Adipocyte (in vitro differentiated cells): ENCODE results near the gene EXOC6B.
"Not testable (repeated sequence)": the region's sequence is repeated elsewhere in the genome, so short reads cannot be mapped to it uniquely, and the experiment has no call there.

Source experiments
- DNase-seq: peaks from one replicate; pipeline ENCODE4 v3.0.0-alpha.2; 2015; ENCODE audit warnings: low read depth
- H3K27me3 ChIP-seq: replicated peaks from 2 replicates; pipeline ENCODE4 v1.7.0; 2013; ENCODE audit warnings: mild to moderate bottlenecking, low read length, moderate library complexity; ENCODE audit not compliant: control insufficient read depth, insufficient read depth
- H3K36me3 ChIP-seq: 2 replicates; pipeline ENCODE4 v1.7.0; 2013; ENCODE audit warnings: low read length, mild to moderate bottlenecking, moderate library complexity; ENCODE audit not compliant: control insufficient read depth, insufficient read depth, severe bottlenecking
- H3K4me1 ChIP-seq: 2 replicates; pipeline ENCODE4 v1.7.0; 2013; ENCODE audit warnings: mild to moderate bottlenecking, low read length, moderate library complexity; ENCODE audit not compliant: control insufficient read depth, insufficient read depth
- H3K4me3 ChIP-seq: 2 replicates; pipeline ENCODE4 v1.7.0; 2013; ENCODE audit warnings: mild to moderate bottlenecking, low read length, moderate library complexity
- H3K9ac ChIP-seq: 2 replicates; pipeline ENCODE4 v1.7.0; 2013; ENCODE audit warnings: mild to moderate bottlenecking, low read length, moderate library complexity
- H3K9me3 ChIP-seq: 2 replicates; pipeline ENCODE4 v1.7.0; 2013; ENCODE audit warnings: mild to moderate bottlenecking, low read length, moderate library complexity; ENCODE audit not compliant: control insufficient read depth

Gene EXOC6B

GRCh38 chr2:72603481-72603880 is 222.4 kb downstream of the EXOC6B start:
- Histone ChIP-seq H3K36me3 (no peaks in the 10 kb centered on the region), H3K27me3 (no peaks in the 10 kb centered on the region), H3K4me1 (peaks cover 15% of the 10 kb centered on the region), H3K9me3 (no peaks in the 10 kb centered on the region), H3K9ac (peak overlapping the region; percentile 32), H3K4me3 (peak overlapping the region; percentile 4)
- no peak for DNase-seq

- no peak for DNase-seq
- Histone ChIP-seq H3K4me1 (peaks cover 15% of the 10 kb centered on the region), H3K4me3 (no peak overlapping the region), H3K9me3 (no peaks in the 10 kb centered on the region), H3K9ac (no peak overlapping the region), H3K36me3 (no peaks in the 10 kb centered on the region), H3K27me3 (no peaks in the 10 kb centered on the region)
Measured at GRCh38 chr2:72602711-72603110, 223.1 kb downstream of the EXOC6B start.

GRCh38 chr2:72602095-72602494 is 223.7 kb downstream of the EXOC6B start:
- Histone ChIP-seq H3K9me3 (no peaks in the 10 kb centered on the region), H3K27me3 (no peaks in the 10 kb centered on the region), H3K4me3 (no peak overlapping the region), H3K4me1 (peaks cover 15% of the 10 kb centered on the region), H3K9ac (no peak overlapping the region), H3K36me3 (no peaks in the 10 kb centered on the region)
- DNase-seq = no peak

- H3K9ac ChIP-seq, H3K4me3 ChIP-seq, H3K27me3 ChIP-seq, DNase-seq, H3K9me3 ChIP-seq, H3K36me3 ChIP-seq: not testable (repeated sequence)
- H3K4me1 ChIP-seq = peaks cover 19% of the 10 kb centered on the region
Measured at GRCh38 chr2:72583836-72584235, 242.0 kb downstream of the EXOC6B start.

GRCh38 chr2:72583376-72583775 is 242.5 kb downstream of the EXOC6B start:
- H3K4me1 ChIP-seq = peaks cover 19% of the 10 kb centered on the region
- no peaks in the 10 kb centered on the region for H3K9me3 ChIP-seq
- H3K4me3 ChIP-seq = no peak overlapping the region
- H3K27me3 ChIP-seq = no peaks in the 10 kb centered on the region
- peak; percentile 62 for DNase-seq
- no peak overlapping the region for H3K9ac ChIP-seq
- no peaks in the 10 kb centered on the region for H3K36me3 ChIP-seq

- no peaks in the 10 kb centered on the region for H3K27me3 ChIP-seq
- no peak overlapping the region for H3K4me3 ChIP-seq
- H3K36me3 ChIP-seq = no peaks in the 10 kb centered on the region
- DNase-seq = no peak
- H3K9me3 ChIP-seq = no peaks in the 10 kb centered on the region
- no peak overlapping the region for H3K9ac ChIP-seq
- H3K4me1 ChIP-seq = peaks cover 32% of the 10 kb centered on the region
Measured at GRCh38 chr2:72581560-72582181, 244.2 kb downstream of the EXOC6B start.

- H3K9me3 ChIP-seq = no peaks in the 10 kb centered on the region
- peak; percentile 87 for DNase-seq
- H3K27me3 ChIP-seq = no peaks in the 10 kb centered on the region
- no peak overlapping the region for H3K9ac ChIP-seq
- H3K36me3 ChIP-seq = no peaks in the 10 kb centered on the region
- peaks cover 45% of the 10 kb centered on the region for H3K4me1 ChIP-seq
- H3K4me3 ChIP-seq = no peak overlapping the region
Measured at GRCh38 chr2:72579591-72580180, 246.1 kb downstream of the EXOC6B start.

GRCh38 chr2:72576861-72577260 is 249.0 kb downstream of the EXOC6B start:
- no peaks in the 10 kb centered on the region for H3K36me3 ChIP-seq
- no peaks in the 10 kb centered on the region for H3K27me3 ChIP-seq

GRCh38 chr2:72576459-72576858 is 249.4 kb downstream of the EXOC6B start:
- H3K36me3 ChIP-seq = no peaks in the 10 kb centered on the region
- no peaks in the 10 kb centered on the region for H3K9me3 ChIP-seq
- no peaks in the 10 kb centered on the region for H3K27me3 ChIP-seq
- H3K4me3 ChIP-seq = no peak overlapping the region
- peak overlapping the region; percentile 69 for H3K9ac ChIP-seq
- H3K4me1 ChIP-seq = peaks cover 48% of the 10 kb centered on the region
- DNase-seq = peak; percentile 46

More at GRCh38 chr2:72576861-72577260, 249.0 kb downstream of the EXOC6B start:
- Histone ChIP-seq H3K9me3 (no peaks in the 10 kb centered on the region), H3K4me1 (peaks cover 45% of the 10 kb centered on the region), H3K4me3 (peak overlapping the region; percentile 29), H3K9ac (peak overlapping the region; percentile 69)
- peak; percentile 74 for DNase-seq

GRCh38 chr2:72574886-72575285 is 250.9 kb downstream of the EXOC6B start:
- no peak for DNase-seq
- Histone ChIP-seq H3K9ac (no peak overlapping the region), H3K27me3 (no peaks in the 10 kb centered on the region), H3K4me3 (no peak overlapping the region), H3K4me1 (peaks cover 58% of the 10 kb centered on the region), H3K36me3 (no peaks in the 10 kb centered on the region), H3K9me3 (no peaks in the 10 kb centered on the region)

GRCh38 chr2:72573232-72573631 is 252.6 kb downstream of the EXOC6B start:
- no peaks in the 10 kb centered on the region for H3K27me3 ChIP-seq
- no peak overlapping the region for H3K4me3 ChIP-seq
- H3K9ac ChIP-seq = peak overlapping the region; percentile 47
- no peaks in the 10 kb centered on the region for H3K9me3 ChIP-seq
- no peak for DNase-seq
- H3K4me1 ChIP-seq = peaks cover 53% of the 10 kb centered on the region
- H3K36me3 ChIP-seq = no peaks in the 10 kb centered on the region

- Histone ChIP-seq H3K36me3 (no peaks in the 10 kb centered on the region), H3K27me3 (no peaks in the 10 kb centered on the region), H3K9me3 (no peaks in the 10 kb centered on the region), H3K9ac (peak overlapping the region; percentile 55), H3K4me1 (peaks cover 48% of the 10 kb centered on the region), H3K4me3 (no peak overlapping the region)
- peak; percentile 60 for DNase-seq
Measured at GRCh38 chr2:72572501-72572900, 253.3 kb downstream of the EXOC6B start.
